ENCODE measurements around the gene CALB2. TPM values are rescaled to one million over a fixed set of nuclear protein-coding genes. Genes with fewer than 3 reads are reported as not detected.

Gene CALB2
- total and polyA plus RNA-seq, 2 experiments from 2014 or later = 2.4 to 4.2 TPM

GRCh38 chr16:71409011-71409775 lies 50.7 kb downstream of the CALB2 start:
- H3K36me3 Mint-ChIP-seq (ENCODE audit: low read depth) = peaks cover 11% of the 10 kb centered on the region
- no peak overlapping the region for H3K27ac Mint-ChIP-seq
- Histone ChIP-seq H3K4me1 (ENCODE audit: insufficient read depth) (0 out of 2 replicates have a peak, but pooled peaks cover 4% of the 10 kb centered on the region), H3F3A (replicated peaks; ENCODE audit: low read depth) (no peaks in the 10 kb centered on the region), H3K9me2 (ENCODE audit: insufficient read depth) (no peaks in the 10 kb centered on the region), H3K4me3 (no peak overlapping the region), H3K27ac (ENCODE audit: low read depth) (no peak overlapping the region), H3K27me3 (ENCODE audit: insufficient read depth) (no peaks in the 10 kb centered on the region), H2AFZ (no peak overlapping the region), H3K79me2 (replicated peaks; ENCODE audit: insufficient read depth) (no peaks in the 10 kb centered on the region), H4K20me1 (replicated peaks; ENCODE audit: insufficient read depth) (no peaks in the 10 kb centered on the region), H3K36me3 (ENCODE audit: insufficient read depth) (no peaks in the 10 kb centered on the region; the same call in 1 of the 2 replicates), H3K4me2 (no peak overlapping the region)
- H3K4me3 Mint-ChIP-seq = no peak overlapping the region
- DNase-seq (ENCODE audit: low spot score) = no peak
- TF ChIP-seq ZNF462 (CRISPR knock-in tag; IDR thresholded peaks at IDR 0.05) = no peak
- H3K9me3 Mint-ChIP-seq = peaks cover 17% of the 10 kb centered on the region
- no peak for ATAC-seq
- peaks cover 9% of the 10 kb centered on the region for H3K4me1 Mint-ChIP-seq
- peaks cover 12% of the 10 kb centered on the region for H3K27me3 Mint-ChIP-seq (ENCODE audit: insufficient read depth, low read depth, poor library complexity)

DNA sequence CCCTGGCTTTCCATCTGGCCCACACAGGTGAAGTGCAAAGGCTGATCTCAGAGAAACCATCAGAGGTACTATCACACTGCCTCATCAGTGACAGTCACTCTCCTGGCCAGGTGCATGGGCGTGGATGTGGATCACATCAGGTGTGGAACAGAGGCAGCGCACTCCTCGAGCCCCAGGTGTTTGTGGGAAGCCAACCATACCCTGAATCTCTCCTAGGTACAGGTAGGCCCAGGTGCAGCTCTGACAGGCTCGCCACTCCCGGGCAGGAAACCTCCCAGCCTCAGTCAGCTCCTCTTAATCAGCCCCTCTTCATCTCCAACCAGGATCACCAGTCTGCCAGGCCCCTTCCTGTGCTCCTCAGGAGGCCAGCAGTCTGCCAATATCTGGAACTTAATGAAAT lies 51.6 kb downstream of the CALB2 start:
- TF ChIP-seq EZH2 (IDR thresholded peaks at IDR 0.05; ENCODE audit: low read depth, unreplicated experiment) = no peak
- TF ChIP-seq STAT1 (IDR thresholded peaks at IDR 0.05; ENCODE audit: unreplicated experiment) = no peak
- peaks cover 7% of the 10 kb centered on the region; the same call in 2 of the 3 replicates for H3K9me3 Mint-ChIP-seq
- Histone ChIP-seq H3K4me2 (no peak overlapping the region), H3K27ac (ENCODE audit: low read depth) (no peak overlapping the region), H3K4me1 (ENCODE audit: insufficient read depth) (0 out of 2 replicates have a peak, but pooled peaks cover 4% of the 10 kb centered on the region), H3K27me3 (ENCODE audit: insufficient read depth) (no peaks in the 10 kb centered on the region), H3K4me3 (no peak overlapping the region), H3K36me3 (ENCODE audit: insufficient read depth) (no peaks in the 10 kb centered on the region), H3K79me2 (replicated peaks; ENCODE audit: insufficient read depth) (no peaks in the 10 kb centered on the region), H4K20me1 (replicated peaks; ENCODE audit: insufficient read depth) (no peaks in the 10 kb centered on the region), H3F3A (replicated peaks; ENCODE audit: low read depth) (no peaks in the 10 kb centered on the region), H3K9me2 (ENCODE audit: insufficient read depth) (no peaks in the 10 kb centered on the region), H2AFZ (no peak overlapping the region)
- H3K36me3 Mint-ChIP-seq (ENCODE audit: low read depth) = peaks cover 1% of the 10 kb centered on the region; the same call in 2 of the 3 replicates
- H3K4me1 Mint-ChIP-seq = peaks cover 9% of the 10 kb centered on the region
- peaks cover 12% of the 10 kb centered on the region for H3K27me3 Mint-ChIP-seq (ENCODE audit: insufficient read depth, low read depth, poor library complexity)
- no peak overlapping the region for H3K4me3 Mint-ChIP-seq
- no peak for ATAC-seq
- H3K27ac Mint-ChIP-seq = no peak overlapping the region
- DNase-seq (ENCODE audit: low spot score) = no peak
